SK-N-SH treated with all-trans-retinoic acid at 6 μM for 48 hours (cell line): Measurements from ENCODE around the gene ROBO2.

ENCODE experiments used
- BACH2 ChIP-seq: fragments of 250-450 bp; sonication (Bioruptor Pico); IDR thresholded peaks from 2 replicates; pipeline ENCODE4 v1.9.0; 2021; ENCODE audit warnings: mild to moderate bottlenecking, borderline replicate concordance
- CREB5 ChIP-seq: fragments of 250-450 bp; sonication (Bioruptor Pico); IDR thresholded peaks from 2 replicates; pipeline ENCODE4 v1.5.1; 2020; ENCODE audit warnings: low read depth, mild to moderate bottlenecking, moderate library complexity
- CSDC2 ChIP-seq: fragments of 250-450 bp; sonication (Bioruptor Pico); IDR thresholded peaks from 2 replicates; pipeline ENCODE4 v1.5.0; 2020; ENCODE audit warnings: mild to moderate bottlenecking, moderate library complexity
- PATZ1 ChIP-seq: fragments of 250-450 bp; sonication (Bioruptor Pico); IDR thresholded peaks from 2 replicates; pipeline ENCODE4 v1.8.0; 2020; ENCODE audit warnings: mild to moderate bottlenecking, moderate library complexity, borderline replicate concordance
- RARB ChIP-seq: fragments of 250-450 bp; sonication (Bioruptor Pico); IDR thresholded peaks from 2 replicates; pipeline ENCODE4 v1.8.0; 2021; ENCODE audit warnings: mild to moderate bottlenecking, moderate library complexity
- SNAI2 ChIP-seq: fragments of 250-450 bp; sonication (Bioruptor Pico); IDR thresholded peaks from 2 replicates; pipeline ENCODE4 v1.5.0; 2020; ENCODE audit warnings: mild to moderate bottlenecking, moderate library complexity
- TCF4 ChIP-seq: fragments of 250-450 bp; sonication (Bioruptor Pico); IDR thresholded peaks from 2 replicates; pipeline ENCODE4 v1.8.0; 2021; ENCODE audit warnings: mild to moderate bottlenecking, moderate library complexity, borderline replicate concordance
- TOX ChIP-seq: fragments of 250-450 bp; sonication (Bioruptor Pico); IDR thresholded peaks from 2 replicates; pipeline ENCODE4 v1.8.0; 2021; ENCODE audit warnings: mild to moderate bottlenecking, moderate library complexity, borderline replicate concordance
- TSHZ2 ChIP-seq: fragments of 250-450 bp; sonication (Bioruptor Pico); IDR thresholded peaks from 2 replicates; pipeline ENCODE4 v1.5.0; 2020; ENCODE audit warnings: mild to moderate bottlenecking, moderate library complexity
- ZFP3 ChIP-seq: fragments of 250-450 bp; sonication (Bioruptor Pico); IDR thresholded peaks from 2 replicates; pipeline ENCODE4 v1.5.0; 2020; ENCODE audit warnings: mild to moderate bottlenecking, moderate library complexity
- ZFP30 ChIP-seq: fragments of 450-650 bp; formaldehyde crosslinking; IDR thresholded peaks from 2 replicates; pipeline ENCODE4 v1.5.0; 2022; ENCODE audit warnings: mild to moderate bottlenecking, moderate library complexity
- ZNF565 ChIP-seq: fragments of 450-650 bp; formaldehyde crosslinking; conservative IDR thresholded peaks from 2 replicates; pipeline ENCODE4 v1.5.0; 2020; ENCODE audit warnings: low read depth, mild to moderate bottlenecking, moderate library complexity

GRCh38 chr3:77329116-77329515 is 289.2 kb downstream of the ROBO2 start:
- TF ChIP-seq CREB5 (CRISPR knock-in tag) (no peak), RARB (CRISPR knock-in tag) (no peak), PATZ1 (CRISPR knock-in tag) (no peak), CSDC2 (CRISPR knock-in tag) (no peak), ZFP3 (CRISPR knock-in tag) (no peak), TSHZ2 (no peak), ZNF565 (CRISPR knock-in tag) (no peak), SNAI2 (CRISPR knock-in tag) (no peak), BACH2 (no peak), TCF4 (CRISPR knock-in tag) (no peak), ZFP30 (CRISPR knock-in tag) (no peak), TOX (no peak)
